BLaER1 treated with 17β-estradiol and CSF1 and Interleukin-3, amounts not matched to agents 10 nM and 100 nM (cell line): ENCODE results near the gene GNG2.

Experiments
- H3K27ac ChIP-seq, 11 experiments: shearing (Covaris generic); formaldehyde crosslinking; 2 replicates each; pipeline ENCODE4 v1.8.1; 2022
- H3K27me3 ChIP-seq, 11 experiments: shearing (Covaris generic); formaldehyde crosslinking; 2 replicates each; pipeline ENCODE4 v1.8.1; 2022
- H3K36me3 ChIP-seq, 11 experiments: shearing (Covaris generic); formaldehyde crosslinking; 2 replicates each; pipeline ENCODE4 v1.8.1; 2022
- H3K4me1 ChIP-seq, 10 experiments: shearing (Covaris generic); formaldehyde crosslinking; 2 replicates each; pipeline ENCODE4 v1.8.1; 2022
- H3K4me2 ChIP-seq, 11 experiments: shearing (Covaris generic); formaldehyde crosslinking; 2 replicates each; pipeline ENCODE4 v1.8.1; 2022
- H3K4me3 ChIP-seq, 10 experiments: shearing (Covaris generic); formaldehyde crosslinking; 2 replicates each; pipeline ENCODE4 v1.8.1; 2022
- H3K9ac ChIP-seq, 11 experiments: shearing (Covaris generic); formaldehyde crosslinking; 2 replicates each; pipeline ENCODE4 v1.8.1; 2022
- H3K9me3 ChIP-seq, 11 experiments: shearing (Covaris generic); formaldehyde crosslinking; replicated peaks in 1 of 11; 2 replicates each; pipeline ENCODE4 v1.8.1; 2022
- H4K20me1 ChIP-seq, 11 experiments: shearing (Covaris generic); formaldehyde crosslinking; 2 replicates each; pipeline ENCODE4 v1.8.1; 2022
- Cebpa-rat ChIP-seq, 11 experiments: shearing (Covaris generic); IDR thresholded peaks; 2 replicates each; pipeline ENCODE4 v1.8.1; 2022

The GNG2 gene

DNA sequence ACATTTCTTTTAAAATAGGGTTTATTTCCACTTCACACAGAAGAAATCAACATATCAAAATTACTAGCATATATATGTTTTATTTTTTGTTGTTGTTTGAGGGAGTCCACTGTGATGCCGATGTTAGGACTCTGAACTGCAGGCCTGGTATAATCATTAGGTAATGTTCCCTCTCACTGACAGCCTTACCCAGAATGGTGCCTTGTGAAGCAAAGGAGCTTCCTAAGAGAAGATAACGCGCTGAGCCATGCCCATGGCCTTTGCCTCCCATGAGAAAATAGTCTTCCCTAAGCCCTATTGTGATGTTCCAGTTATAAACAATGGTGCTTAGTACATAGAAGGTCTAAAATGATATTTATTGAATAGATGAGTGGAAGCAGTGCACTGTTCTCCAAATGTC is 12.0 kb downstream of the GNG2 start:
- Histone ChIP-seq H3K27me3 (no peaks in the 10 kb centered on the region), H4K20me1 (peaks cover 0 to 93% (median 0%) of the 10 kb centered on the region in 11 experiments; a peak in 6 of 22 replicates), H3K4me2 (peak overlapping the region in 7 of 11 experiments; percentile 54 to 68 (median 61); a peak in 15 of 22 replicates), H3K9me3 (peaks cover 0 to 9% (median 0%) of the 10 kb centered on the region in 11 experiments; a peak in 2 of 22 replicates), H3K4me3 (no peak overlapping the region), H3K27ac (peak overlapping the region in 10 of 11 experiments; percentile 15 to 90 (median 79); a peak in 18 of 22 replicates), H3K9ac (peak overlapping the region in 6 of 11 experiments; percentile 9 to 64 (median 38); a peak in 5 of 22 replicates), H3K36me3 (peaks cover 0 to 35% (median 14%) of the 10 kb centered on the region in 11 experiments; a peak in 11 of 22 replicates), H3K4me1 (peaks cover 8 to 81% (median 32%) of the 10 kb centered on the region in 10 experiments; a peak in 19 of 20 replicates)
- no peak for TF ChIP-seq Cebpa-rat (IDR thresholded peaks at IDR 0.05)

GRCh38 chr14:51873221-51873893 is 12.9 kb downstream of the GNG2 start:
- Histone ChIP-seq H4K20me1 (peaks cover 0 to 91% (median 0%) of the 10 kb centered on the region in 11 experiments; a peak in 6 of 22 replicates), H3K4me2 (peak overlapping the region in 10 of 11 experiments; percentile 7 to 73 (median 60); a peak in 20 of 22 replicates), H3K4me3 (no peak overlapping the region), H3K4me1 (peaks cover 8 to 81% (median 30%) of the 10 kb centered on the region in 10 experiments; a peak in 19 of 20 replicates), H3K36me3 (peaks cover 0 to 38% (median 19%) of the 10 kb centered on the region in 11 experiments; a peak in 12 of 22 replicates), H3K27ac (peak overlapping the region; percentile 37 to 90 (median 77); a peak in 20 of 22 replicates), H3K9ac (peak overlapping the region in 8 of 11 experiments; percentile 9 to 69 (median 52); a peak in 13 of 22 replicates), H3K27me3 (no peaks in the 10 kb centered on the region), H3K9me3 (peaks cover 0 to 9% (median 0%) of the 10 kb centered on the region in 11 experiments; a peak in 3 of 22 replicates)
- peak in 8 of 11 experiments; percentile 21 to 91 (median 76); a peak in 14 of 22 replicates for TF ChIP-seq Cebpa-rat (IDR thresholded peaks at IDR 0.05)

- TF ChIP-seq Cebpa-rat (IDR thresholded peaks at IDR 0.05) = no peak
- Histone ChIP-seq H3K27me3 (no peaks in the 10 kb centered on the region), H3K4me2 (peak overlapping the region in 2 of 11 experiments; percentile 8 to 74; a peak in 1 of 22 replicates), H3K36me3 (peaks cover 0 to 39% (median 22%) of the 10 kb centered on the region in 11 experiments; a peak in 15 of 22 replicates), H3K4me1 (peaks cover 14 to 80% (median 43%) of the 10 kb centered on the region in 10 experiments; a peak in 19 of 20 replicates), H3K9ac (no peak overlapping the region), H3K27ac (0 out of 22 replicates have a peak overlapping the region, but pooled peaks of 1 of the 11 experiments have one; percentile 50), H3K4me3 (no peak overlapping the region), H4K20me1 (peaks cover 0 to 84% (median 0%) of the 10 kb centered on the region in 11 experiments; a peak in 4 of 22 replicates), H3K9me3 (peaks cover 0 to 9% (median 0%) of the 10 kb centered on the region in 11 experiments; a peak in 5 of 22 replicates)
Measured at GRCh38 chr14:51877810-51878209, 17.4 kb downstream of the GNG2 start.

GRCh38 chr14:51879170-51879569 is 18.8 kb downstream of the GNG2 start:
- peaks cover 0 to 84% (median 0%) of the 10 kb centered on the region in 11 experiments; a peak in 3 of 22 replicates for H4K20me1 ChIP-seq
- H3K9me3 ChIP-seq = peaks cover 0 to 8% (median 0%) of the 10 kb centered on the region in 11 experiments; a peak in 5 of 22 replicates
- no peaks in the 10 kb centered on the region for H3K27me3 ChIP-seq
- peak overlapping the region in 10 of 11 experiments; percentile 2 to 74 (median 12); a peak in 11 of 22 replicates for H3K4me2 ChIP-seq
- H3K9ac ChIP-seq = 0 out of 22 replicates have a peak overlapping the region, but pooled peaks of 1 of the 11 experiments have one; percentile 29
- H3K4me3 ChIP-seq = no peak overlapping the region
- TF ChIP-seq Cebpa-rat (IDR thresholded peaks at IDR 0.05) = no peak
- H3K36me3 ChIP-seq = peaks cover 0 to 39% (median 22%) of the 10 kb centered on the region in 11 experiments; a peak in 15 of 22 replicates
- H3K27ac ChIP-seq = peak overlapping the region in 3 of 11 experiments; percentile 20 to 52 (median 41); a peak in 4 of 22 replicates
- peaks cover 17 to 79% (median 43%) of the 10 kb centered on the region in 10 experiments for H3K4me1 ChIP-seq

- Histone ChIP-seq H3K9ac (no peak overlapping the region), H3K4me2 (peak overlapping the region in 6 of 11 experiments; percentile 39 to 71 (median 50); a peak in 12 of 22 replicates), H3K36me3 (peaks cover 0 to 37% (median 19%) of the 10 kb centered on the region in 11 experiments; a peak in 15 of 22 replicates), H3K27ac (peak overlapping the region in 8 of 11 experiments; percentile 11 to 44 (median 26); a peak in 8 of 22 replicates), H3K4me1 (peaks cover 26 to 88% (median 54%) of the 10 kb centered on the region in 10 experiments), H3K27me3 (no peaks in the 10 kb centered on the region), H3K4me3 (no peak overlapping the region), H4K20me1 (peaks cover 0 to 89% (median 0%) of the 10 kb centered on the region in 11 experiments; a peak in 4 of 22 replicates), H3K9me3 (peaks cover 0 to 8% (median 0%) of the 10 kb centered on the region in 11 experiments; a peak in 4 of 22 replicates)
- TF ChIP-seq Cebpa-rat (IDR thresholded peaks at IDR 0.05) = no peak
Measured at GRCh38 chr14:51880835-51881580, 20.6 kb downstream of the GNG2 start.

- Histone ChIP-seq H3K9ac (no peak overlapping the region), H3K4me2 (peak overlapping the region in 5 of 11 experiments; percentile 39 to 71 (median 46); a peak in 7 of 22 replicates), H3K27me3 (no peaks in the 10 kb centered on the region), H3K9me3 (peaks cover 0 to 8% (median 2%) of the 10 kb centered on the region in 11 experiments; a peak in 12 of 22 replicates), H3K4me1 (peaks cover 26 to 87% (median 54%) of the 10 kb centered on the region in 10 experiments), H3K27ac (peak overlapping the region in 2 of 11 experiments; percentile 28; a peak in 5 of 22 replicates), H4K20me1 (peaks cover 0 to 89% (median 0%) of the 10 kb centered on the region in 11 experiments; a peak in 4 of 22 replicates), H3K36me3 (peaks cover 0 to 32% (median 21%) of the 10 kb centered on the region in 11 experiments; a peak in 16 of 22 replicates), H3K4me3 (no peak overlapping the region)
- TF ChIP-seq Cebpa-rat (IDR thresholded peaks at IDR 0.05) = no peak
Measured at GRCh38 chr14:51881636-51882035, 21.2 kb downstream of the GNG2 start.

DNA sequence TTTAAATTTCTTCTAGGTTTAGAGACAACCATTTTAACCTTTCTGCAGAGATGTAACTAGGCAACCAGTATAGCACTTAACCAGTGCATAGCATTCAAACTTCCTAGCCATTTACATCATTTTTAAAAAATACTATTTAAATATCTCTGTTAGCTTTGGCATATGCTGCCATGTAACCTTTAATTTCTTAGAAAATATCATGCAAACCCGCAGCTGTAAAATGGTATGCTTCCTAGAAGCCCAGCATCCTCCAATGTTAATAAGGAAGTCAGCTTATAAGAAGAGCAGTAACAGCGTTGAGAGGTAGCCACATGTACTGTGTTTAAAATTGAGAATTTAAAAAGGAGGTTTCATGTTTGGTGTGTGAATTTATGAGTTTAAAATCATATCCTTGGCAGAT is 22.8 kb downstream of the GNG2 start:
- H3K27ac ChIP-seq = peak overlapping the region in 7 of 11 experiments; percentile 54 to 83 (median 78); a peak in 14 of 22 replicates
- peak overlapping the region in 9 of 11 experiments; percentile 7 to 90 (median 81); a peak in 14 of 22 replicates for H3K4me2 ChIP-seq
- peaks cover 26 to 73% (median 54%) of the 10 kb centered on the region in 10 experiments for H3K4me1 ChIP-seq
- no peak overlapping the region for H3K9ac ChIP-seq
- peaks cover 0 to 17% (median 6%) of the 10 kb centered on the region in 11 experiments; a peak in 13 of 22 replicates for H3K9me3 ChIP-seq
- H4K20me1 ChIP-seq = peaks cover 0 to 92% (median 0%) of the 10 kb centered on the region in 11 experiments; a peak in 3 of 22 replicates
- no peak overlapping the region for H3K4me3 ChIP-seq
- TF ChIP-seq Cebpa-rat (IDR thresholded peaks at IDR 0.05) = no peak
- peaks cover 4 to 35% (median 22%) of the 10 kb centered on the region in 11 experiments; a peak in 18 of 22 replicates for H3K36me3 ChIP-seq
- no peaks in the 10 kb centered on the region for H3K27me3 ChIP-seq
